ENCODE results near the gene NUFIP1. TPM values are rescaled to one million over a fixed set of nuclear protein-coding genes. Genes with fewer than 3 reads are reported as not detected.

Gene NUFIP1
- total and polyA plus RNA-seq, 2 donors, result 3.0 to 4.1 TPM

- H3K27ac ChIP-seq (ENCODE audit: low read depth in 1 of 2, low read length in 1 of 2), result no peak overlapping the region
- H3K4me1 ChIP-seq (ENCODE audit: control insufficient read depth in 2 of 2, insufficient read depth in 2 of 2, low read length in 2 of 2), result no peaks in the 10 kb centered on the region
- DNase-seq (ENCODE audit: low read depth in 6 of 9, low spot score in 9 of 9), result no peak
- 93% methylated on average over 7 of the region's 7 CpGs for WGBS
- no peaks in the 10 kb centered on the region for H3K36me3 ChIP-seq (ENCODE audit: control insufficient read depth in 2 of 2, insufficient read depth in 2 of 2, low read length in 1 of 2)
- no peaks in the 10 kb centered on the region for H3K9me3 ChIP-seq (ENCODE audit: control insufficient read depth in 2 of 2, insufficient read depth in 1 of 2, low read length in 1 of 2)
- no peak overlapping the region for H3K4me3 ChIP-seq (ENCODE audit: low read length in 2 of 2)
- H3K27me3 ChIP-seq (ENCODE audit: control insufficient read depth in 2 of 2, insufficient read depth in 1 of 2, low read length in 1 of 2), result no peaks in the 10 kb centered on the region
Observed at GRCh38 chr13:44930963-44931623, 58.2 kb downstream of the NUFIP1 start.

GRCh38 chr13:44930280-44930679 lies 59.0 kb downstream of the NUFIP1 start:
- Histone ChIP-seq H3K27ac (ENCODE audit: low read depth in 1 of 2, low read length in 1 of 2) (no peak overlapping the region), H3K27me3 (ENCODE audit: control insufficient read depth in 2 of 2, insufficient read depth in 1 of 2, low read length in 1 of 2) (no peaks in the 10 kb centered on the region), H3K4me3 (ENCODE audit: low read length in 2 of 2) (no peak overlapping the region), H3K4me1 (ENCODE audit: control insufficient read depth in 2 of 2, insufficient read depth in 2 of 2, low read length in 2 of 2) (no peaks in the 10 kb centered on the region), H3K9me3 (ENCODE audit: control insufficient read depth in 2 of 2, insufficient read depth in 1 of 2, low read length in 1 of 2) (no peaks in the 10 kb centered on the region), H3K36me3 (ENCODE audit: control insufficient read depth in 2 of 2, insufficient read depth in 2 of 2, low read length in 1 of 2) (no peaks in the 10 kb centered on the region)
- 88% methylated on average over 3 of the region's 3 CpGs for WGBS
- no peak for DNase-seq (ENCODE audit: low read depth in 6 of 9, low spot score in 9 of 9)

- Histone ChIP-seq H3K4me1 (ENCODE audit: control insufficient read depth in 2 of 2, insufficient read depth in 2 of 2, low read length in 2 of 2) (no peaks in the 10 kb centered on the region), H3K9me3 (ENCODE audit: control insufficient read depth in 2 of 2, insufficient read depth in 1 of 2, low read length in 1 of 2) (no peaks in the 10 kb centered on the region), H3K27ac (ENCODE audit: low read depth in 1 of 2, low read length in 1 of 2) (no peak overlapping the region), H3K36me3 (ENCODE audit: control insufficient read depth in 2 of 2, insufficient read depth in 2 of 2, low read length in 1 of 2) (no peaks in the 10 kb centered on the region), H3K27me3 (ENCODE audit: control insufficient read depth in 2 of 2, insufficient read depth in 1 of 2, low read length in 1 of 2) (no peaks in the 10 kb centered on the region), H3K4me3 (ENCODE audit: low read length in 2 of 2) (no peak overlapping the region)
- 97% methylated on average over 3 of the region's 3 CpGs for WGBS
- no peak for DNase-seq (ENCODE audit: low read depth in 6 of 9, low spot score in 9 of 9)
Observed at GRCh38 chr13:44929692-44930091, 59.6 kb downstream of the NUFIP1 start.

- DNase-seq (ENCODE audit: low read depth in 6 of 9, low spot score in 9 of 9), result no peak
- Histone ChIP-seq H3K4me1 (ENCODE audit: control insufficient read depth in 2 of 2, insufficient read depth in 2 of 2, low read length in 2 of 2) (no peaks in the 10 kb centered on the region), H3K9me3 (ENCODE audit: control insufficient read depth in 2 of 2, insufficient read depth in 1 of 2, low read length in 1 of 2) (no peaks in the 10 kb centered on the region), H3K27me3 (ENCODE audit: control insufficient read depth in 2 of 2, insufficient read depth in 1 of 2, low read length in 1 of 2) (no peaks in the 10 kb centered on the region), H3K27ac (ENCODE audit: low read depth in 1 of 2, low read length in 1 of 2) (no peak overlapping the region), H3K4me3 (ENCODE audit: low read length in 2 of 2) (no peak overlapping the region), H3K36me3 (ENCODE audit: control insufficient read depth in 2 of 2, insufficient read depth in 2 of 2, low read length in 1 of 2) (no peaks in the 10 kb centered on the region)
- WGBS, result 91% methylated on average over 4 of the region's 4 CpGs
Observed at GRCh38 chr13:44927968-44928367, 61.3 kb downstream of the NUFIP1 start.

- Histone ChIP-seq H3K4me3 (ENCODE audit: low read length in 2 of 2) (no peak overlapping the region), H3K36me3 (ENCODE audit: control insufficient read depth in 2 of 2, insufficient read depth in 2 of 2, low read length in 1 of 2) (no peaks in the 10 kb centered on the region), H3K27ac (ENCODE audit: low read depth in 1 of 2, low read length in 1 of 2) (no peak overlapping the region), H3K9me3 (ENCODE audit: control insufficient read depth in 2 of 2, insufficient read depth in 1 of 2, low read length in 1 of 2) (no peaks in the 10 kb centered on the region), H3K27me3 (ENCODE audit: control insufficient read depth in 2 of 2, insufficient read depth in 1 of 2, low read length in 1 of 2) (no peaks in the 10 kb centered on the region), H3K4me1 (ENCODE audit: control insufficient read depth in 2 of 2, insufficient read depth in 2 of 2, low read length in 2 of 2) (peaks cover 4 to 14% of the 10 kb centered on the region in 2 donors)
- DNase-seq (ENCODE audit: low read depth in 6 of 9, low spot score in 9 of 9), result no peak
- WGBS, result 93% methylated on average over 2 of the region's 2 CpGs
Observed at GRCh38 chr13:44921931-44922758, 67.1 kb downstream of the NUFIP1 start.

- 98% methylated on average over 11 of the region's 11 CpGs for WGBS
Observed at GRCh38 chr13:44921246-44921877, 67.9 kb downstream of the NUFIP1 start.

GRCh38 chr13:44920013-44920412 lies 69.3 kb downstream of the NUFIP1 start:
- Histone ChIP-seq H3K27ac (ENCODE audit: low read depth in 1 of 2, low read length in 1 of 2) (no peak overlapping the region), H3K27me3 (ENCODE audit: control insufficient read depth in 2 of 2, insufficient read depth in 1 of 2, low read length in 1 of 2) (no peaks in the 10 kb centered on the region), H3K4me1 (ENCODE audit: control insufficient read depth in 2 of 2, insufficient read depth in 2 of 2, low read length in 2 of 2) (peaks cover 4 to 15% of the 10 kb centered on the region in 2 donors), H3K9me3 (ENCODE audit: control insufficient read depth in 2 of 2, insufficient read depth in 1 of 2, low read length in 1 of 2) (no peaks in the 10 kb centered on the region), H3K4me3 (ENCODE audit: low read length in 2 of 2) (no peak overlapping the region), H3K36me3 (ENCODE audit: control insufficient read depth in 2 of 2, insufficient read depth in 2 of 2, low read length in 1 of 2) (no peaks in the 10 kb centered on the region)
- no peak for DNase-seq (ENCODE audit: low read depth in 6 of 9, low spot score in 9 of 9)
- WGBS, result 98% methylated on average over 3 of the region's 3 CpGs

More at GRCh38 chr13:44921246-44921877, 67.9 kb downstream of the NUFIP1 start:
- no peaks in the 10 kb centered on the region for H3K36me3 ChIP-seq (ENCODE audit: control insufficient read depth in 2 of 2, insufficient read depth in 2 of 2, low read length in 1 of 2)
- no peaks in the 10 kb centered on the region for H3K27me3 ChIP-seq (ENCODE audit: control insufficient read depth in 2 of 2, insufficient read depth in 1 of 2, low read length in 1 of 2)
- H3K4me3 ChIP-seq (ENCODE audit: low read length in 2 of 2), result no peak overlapping the region
- peaks cover 4 to 15% of the 10 kb centered on the region in 2 donors for H3K4me1 ChIP-seq (ENCODE audit: control insufficient read depth in 2 of 2, insufficient read depth in 2 of 2, low read length in 2 of 2)
- H3K9me3 ChIP-seq (ENCODE audit: control insufficient read depth in 2 of 2, insufficient read depth in 1 of 2, low read length in 1 of 2), result no peaks in the 10 kb centered on the region
- no peak for DNase-seq (ENCODE audit: low read depth in 6 of 9, low spot score in 9 of 9)
- no peak overlapping the region for H3K27ac ChIP-seq (ENCODE audit: low read depth in 1 of 2, low read length in 1 of 2)

GRCh38 chr13:44919104-44919804 lies 70.0 kb downstream of the NUFIP1 start:
- WGBS, result 96% methylated on average over 18 of the region's 18 CpGs
- no peaks in the 10 kb centered on the region for H3K27me3 ChIP-seq (ENCODE audit: control insufficient read depth in 2 of 2, insufficient read depth in 1 of 2, low read length in 1 of 2)
- peaks cover 4 to 15% of the 10 kb centered on the region in 2 donors for H3K4me1 ChIP-seq (ENCODE audit: control insufficient read depth in 2 of 2, insufficient read depth in 2 of 2, low read length in 2 of 2)
- H3K27ac ChIP-seq (ENCODE audit: low read depth in 1 of 2, low read length in 1 of 2), result peak overlapping the region; percentile 94 to 99
- DNase-seq (ENCODE audit: low read depth in 6 of 9, low spot score in 9 of 9), result no peak
- no peaks in the 10 kb centered on the region for H3K9me3 ChIP-seq (ENCODE audit: control insufficient read depth in 2 of 2, insufficient read depth in 1 of 2, low read length in 1 of 2)
- no peaks in the 10 kb centered on the region for H3K36me3 ChIP-seq (ENCODE audit: control insufficient read depth in 2 of 2, insufficient read depth in 2 of 2, low read length in 1 of 2)
- peak overlapping the region; percentile 56 to 60 for H3K4me3 ChIP-seq (ENCODE audit: low read length in 2 of 2)
